ENCODE measurements around the gene TMEM115. TPM values are rescaled to one million over a fixed set of nuclear protein-coding genes. Genes with fewer than 3 reads are reported as not detected.

TMEM115 gene
- total and polyA plus RNA-seq, 9 of the 15 experiments (the other 6 are each of a cell fraction or from before 2014, with no cell fraction given), result 1.6 to 26.9 (median 14.1) TPM

DNA sequence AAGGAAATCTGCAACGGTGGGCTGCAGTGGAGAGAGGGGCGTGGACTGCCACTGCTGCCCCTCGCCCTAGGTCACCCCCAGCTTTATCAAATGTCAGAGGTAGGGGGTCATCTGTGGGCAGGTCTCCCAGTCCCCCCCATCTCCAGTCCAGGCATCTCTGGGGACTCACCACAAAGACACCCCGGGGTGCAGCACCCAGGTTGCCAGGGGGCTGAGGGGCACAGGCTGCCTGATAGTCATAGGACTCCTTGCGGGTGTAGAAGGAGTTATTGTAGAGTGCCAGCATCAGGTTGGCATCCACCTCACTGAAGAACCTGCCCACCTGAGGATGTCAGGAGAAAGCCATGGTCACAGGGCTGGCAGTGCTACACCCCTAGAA, 6.5 kb upstream of the TMEM115 start:
- in situ Hi-C loops (cut with MboI), result no loop called here
- intact Hi-C loops (cut with micrococcal nuclease), result no loop called here
- peaks cover 6 to 36% of the 10 kb centered on the region in 2 experiments; a peak in 4 of 5 replicates for H3K4me1 ChIP-seq (replicated peaks in 1 of 2; ENCODE audit: control insufficient read depth in 2 of 2, insufficient read depth in 2 of 2, low read length in 2 of 2)
- no TSS peak for BruUV-seq (replicated peaks)
- CTCF ChIA-PET (ENCODE audit: low intra/inter-chr PET ratio), result no interaction called here
- H3K27ac ChIP-seq (ENCODE audit: extremely low read depth, low read depth, low read length), result no peak overlapping the region
- ATAC-seq, result no peak
- H3K9me3 ChIP-seq (replicated peaks; ENCODE audit: control insufficient read depth, insufficient read depth, low read depth, low read length), result no peaks in the 10 kb centered on the region
- H4K20me1 ChIP-seq (replicated peaks; ENCODE audit: control insufficient read depth, insufficient read depth, low read length), result no peaks in the 10 kb centered on the region
- 32% methylated on average over 4 of the region's 5 CpGs for WGBS (ENCODE audit: insufficient coverage, low coverage, missing lambda C conversion rate)
- peak overlapping the region; percentile 69 for H3K4me2 ChIP-seq (ENCODE audit: insufficient read depth, low read length)
- no peaks in the 10 kb centered on the region for H3K9me1 ChIP-seq (ENCODE audit: control insufficient read depth, insufficient read depth, low read length)
- no peaks in the 10 kb centered on the region for H3K79me2 ChIP-seq (ENCODE audit: control insufficient read depth, insufficient read depth, low read length)
- 0 out of 2 replicates have a peak overlapping the region, but pooled peaks have one; percentile 91 for H2AFZ ChIP-seq (ENCODE audit: low read depth, low read length)
- H3K9ac ChIP-seq (ENCODE audit: insufficient read depth in 1 of 2, low read depth in 2 of 2, low read length in 2 of 2), result peak overlapping the region in 1 of 2 experiments; percentile 22; a peak in 1 of 4 replicates
- H3K36me3 ChIP-seq (ENCODE audit: control insufficient read depth, insufficient read depth, low read length), result no peaks in the 10 kb centered on the region
- H3K4me3 ChIP-seq, result 0 out of 2 replicates have a peak overlapping the region, but pooled peaks have one; percentile 39
- POLR2A ChIA-PET, result interaction anchor here (0.6 kb wide), 1 partner anchor 40 kb away, joined by 3 read pairs; no protein-coding TSS in a partner anchor
- DNase-seq (ENCODE audit: extremely low read depth in 1 of 4, low spot score in 3 of 4), result no peak
- FAIRE-seq, result no peak
- H3K27me3 ChIP-seq (ENCODE audit: control insufficient read depth in 2 of 2, insufficient read depth in 2 of 2, low read length in 2 of 2), result no peaks in the 10 kb centered on the region
- TF ChIP-seq ZNF212 (CRISPR knock-in tag; IDR thresholded peaks at IDR 0.05), result no peak
- TF ChIP-seq, protein P1, sequence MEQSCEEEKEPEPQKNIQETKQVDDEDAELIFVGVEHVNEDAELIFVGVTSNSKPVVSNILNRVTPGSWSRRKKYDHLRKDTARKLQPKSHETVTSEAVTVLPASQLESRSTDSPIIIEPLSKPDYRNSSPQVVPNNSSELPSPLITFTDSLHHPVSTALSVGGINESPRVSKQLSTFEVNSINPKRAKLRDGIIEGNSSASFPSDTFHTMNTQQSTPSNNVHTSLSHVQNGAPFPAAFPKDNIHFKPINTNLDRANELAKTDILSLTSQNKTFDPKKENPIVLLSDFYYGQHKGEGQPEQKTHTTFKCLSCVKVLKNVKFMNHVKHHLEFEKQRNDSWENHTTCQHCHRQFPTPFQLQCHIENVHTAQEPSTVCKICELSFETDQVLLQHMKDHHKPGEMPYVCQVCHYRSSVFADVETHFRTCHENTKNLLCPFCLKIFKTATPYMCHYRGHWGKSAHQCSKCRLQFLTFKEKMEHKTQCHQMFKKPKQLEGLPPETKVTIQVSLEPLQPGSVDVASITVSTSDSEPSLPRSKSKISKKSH (CRISPR knock-in tag; IDR thresholded peaks at IDR 0.05), result no peak
- no peak for TF ChIP-seq PRDM10 (IDR thresholded peaks at IDR 0.05; ENCODE audit: partially characterized antibody)
- no peak for TF ChIP-seq ZBTB26 (CRISPR knock-in tag; IDR thresholded peaks at IDR 0.05)
- no peak for TF ChIP-seq PRPF4 (IDR thresholded peaks at IDR 0.05; ENCODE audit: insufficient read depth, low read depth, low read length, poor library complexity, severe bottlenecking)
- TF ChIP-seq NFRKB (IDR thresholded peaks at IDR 0.05; ENCODE audit: low read depth), result no peak
- TF ChIP-seq POLR2H (tag; IDR thresholded peaks at IDR 0.05; ENCODE audit: low read depth), result no peak
- no peak for TF ChIP-seq ETV5 (CRISPR knock-in tag; IDR thresholded peaks at IDR 0.05; ENCODE audit: low read depth)
- no peak for TF ChIP-seq ZNF354B (CRISPR knock-in tag; IDR thresholded peaks at IDR 0.05)
- TF ChIP-seq CTCFL (IDR thresholded peaks at IDR 0.05; ENCODE audit: borderline replicate concordance, insufficient read depth, low read depth, low read length, poor library complexity, severe bottlenecking), result no peak
- TF ChIP-seq GATAD2B (IDR thresholded peaks at IDR 0.05; ENCODE audit: borderline replicate concordance), result no peak
- no peak for TF ChIP-seq ZBTB17 (CRISPR knock-in tag; IDR thresholded peaks at IDR 0.05)
- no peak for TF ChIP-seq SLC30A9 (CRISPR knock-in tag; IDR thresholded peaks at IDR 0.05)
- TF ChIP-seq ZNF583 (CRISPR knock-in tag; IDR thresholded peaks at IDR 0.05), result no peak
- TF ChIP-seq RBM17 (IDR thresholded peaks at IDR 0.05; ENCODE audit: borderline replicate concordance, low read depth, low read length), result no peak
